Breast epithelium (tissue), 4 donors: ENCODE results near the gene TMC3. TPM values are rescaled to one million over a fixed set of nuclear protein-coding genes. Genes with fewer than 3 reads are reported as not detected.
A peak's percentile ranks its signal among the peaks of the same experiment; 100 is the strongest.

Source experiments
- DNase-seq, 2 donors: peaks; one replicate each; pipeline ENCODE4 v3.0.0-alpha.2; 2019; ENCODE audit warnings: low spot score in 2 of 2
- H3K27ac ChIP-seq, 2 donors: fragments of 200-600 bp; sonication (generic) in 1 of 2; one replicate each; pipeline ENCODE4 v1.5.1; 2016 to 2019; ENCODE audit warnings: mild to moderate bottlenecking in 1 of 2
- H3K27me3 ChIP-seq, 2 donors: fragments of 200-600 bp; sonication (generic) in 1 of 2; one replicate each; pipeline versions ENCODE4 v1.5.1 to v1.6.0; 2017 to 2019; ENCODE audit warnings: control low read depth in 1 of 2, mild to moderate bottlenecking in 1 of 2
- H3K36me3 ChIP-seq: fragments of 200-600 bp; one replicate; pipeline ENCODE4 v1.5.1; 2019
- H3K4me1 ChIP-seq, 2 donors: fragments of 200-600 bp; sonication (generic); one replicate each; pipeline ENCODE4 v1.5.1; 2016 to 2019; ENCODE audit warnings: control low read depth in 1 of 2
- H3K4me3 ChIP-seq, 3 donors: fragments of 200-600 bp; sonication (generic); 1 replicate in 2 of 3; 2 replicates in 1 of 3; pipeline ENCODE4 v1.5.1; 2016 to 2019; ENCODE audit warnings: mild to moderate bottlenecking in 3 of 3, moderate library complexity in 2 of 3
- H3K9me3 ChIP-seq, 2 donors: fragments of 200-600 bp; sonication (generic) in 1 of 2; one replicate each; pipeline ENCODE4 v1.5.1; 2016 to 2019; ENCODE audit warnings: control low read depth in 1 of 2
- CTCF ChIP-seq, 3 donors: fragments of 450-650 bp; IDR thresholded peaks; one replicate each; pipeline ENCODE4 v1.5.1; 2016 to 2017; ENCODE audit warnings: antibody characterized with exemption in 3 of 3, mild to moderate bottlenecking in 3 of 3, moderate library complexity in 3 of 3
- POLR2A ChIP-seq: fragments of 450-650 bp; IDR thresholded peaks from one replicate; pipeline ENCODE4 v1.6.1; 2016; ENCODE audit warnings: antibody characterized with exemption, mild to moderate bottlenecking, moderate library complexity
- POLR2AphosphoS5 ChIP-seq, 3 donors: sonication (generic); formaldehyde crosslinking; IDR thresholded peaks; one replicate each; pipeline ENCODE4 v1.6.1; 2017; ENCODE audit warnings: antibody characterized with exemption in 3 of 3
- intact Hi-C: fragments of 100-400 bp; cut with DNase I; formaldehyde crosslinking; loops from one replicate; pipeline ENCODE4 v1.15.1; 2023; ENCODE audit warnings: low total_unique reads
- total RNA-seq, 3 donors: library from RNA; depleted of rRNA; stranded (reverse); fragments of >200 nt; gene quantifications; one replicate each; pipeline ENCODE4 v1.1.0, GENCODE V29; 2016

The TMC3 gene
- total RNA-seq, 3 donors from 2014 or later, result 0.15 to 1.6 TPM; not detected in 1

- Histone ChIP-seq H3K27ac (no peak overlapping the region), H3K36me3 (no peaks in the 10 kb centered on the region), H3K4me3 (no peak overlapping the region), H3K4me1 (no peaks in the 10 kb centered on the region), H3K9me3 (no peaks in the 10 kb centered on the region), H3K27me3 (no peaks in the 10 kb centered on the region)
- DNase-seq, result no peak
- TF ChIP-seq POLR2A (no peak), POLR2AphosphoS5 (IDR thresholded peaks at IDR 0.05) (no peak), CTCF (IDR thresholded peaks at IDR 0.05) (no peak)
- intact Hi-C loops, result no loop called here
Measured at GRCh38 chr15:81413851-81414250, 39.8 kb upstream of the TMC3 start.

DNA sequence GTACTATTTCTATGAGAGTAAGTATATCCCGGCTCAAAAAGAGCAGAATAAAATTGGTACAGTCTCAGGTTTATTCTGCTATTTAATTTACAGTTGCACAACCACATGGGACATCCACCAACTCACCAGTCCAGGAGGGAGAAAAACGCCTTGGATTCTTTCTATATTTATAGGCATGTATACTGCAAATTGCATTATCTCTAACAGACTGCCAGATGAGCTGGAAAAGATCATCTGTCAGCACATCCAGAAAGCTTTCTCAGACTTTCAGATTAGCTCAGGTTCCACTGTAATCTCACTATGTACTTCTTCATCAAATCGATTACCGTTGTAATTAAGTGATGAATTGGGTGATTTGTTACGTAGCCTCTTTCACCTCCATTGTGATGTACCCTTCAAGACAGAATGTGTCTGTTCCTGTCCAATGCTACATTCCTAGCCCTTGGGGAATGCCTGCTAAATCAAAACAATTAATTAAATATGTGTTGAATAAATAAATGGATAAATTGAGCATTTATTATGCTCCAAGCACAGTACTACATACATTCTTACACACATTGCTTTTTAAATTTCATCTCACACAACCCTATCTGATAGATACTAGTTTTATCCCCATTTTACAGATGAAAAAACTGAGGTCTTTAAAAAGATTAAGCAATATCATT is 38.1 kb upstream of the TMC3 start:
- TF ChIP-seq CTCF (IDR thresholded peaks at IDR 0.05) (no peak), POLR2A (no peak), POLR2AphosphoS5 (IDR thresholded peaks at IDR 0.05) (no peak)
- no peak for DNase-seq
- Histone ChIP-seq H3K4me1 (no peaks in the 10 kb centered on the region), H3K4me3 (no peak overlapping the region), H3K9me3 (no peaks in the 10 kb centered on the region), H3K27me3 (no peaks in the 10 kb centered on the region), H3K36me3 (no peaks in the 10 kb centered on the region), H3K27ac (no peak overlapping the region)
- intact Hi-C loops, result no loop called here

- TF ChIP-seq POLR2A (no peak), POLR2AphosphoS5 (IDR thresholded peaks at IDR 0.05) (no peak), CTCF (IDR thresholded peaks at IDR 0.05) (no peak)
- H3K27ac ChIP-seq, result no peak overlapping the region
- DNase-seq, result no peak
- intact Hi-C loops, result no loop called here
- no peaks in the 10 kb centered on the region for H3K9me3 ChIP-seq
- H3K27me3 ChIP-seq, result no peaks in the 10 kb centered on the region
- H3K4me1 ChIP-seq, result no peaks in the 10 kb centered on the region
- no peak overlapping the region for H3K4me3 ChIP-seq
- no peaks in the 10 kb centered on the region for H3K36me3 ChIP-seq
Measured at GRCh38 chr15:81411051-81411450, 37.0 kb upstream of the TMC3 start.

- Histone ChIP-seq H3K27ac (no peak overlapping the region), H3K27me3 (no peaks in the 10 kb centered on the region), H3K36me3 (no peaks in the 10 kb centered on the region), H3K4me3 (no peak overlapping the region), H3K4me1 (no peaks in the 10 kb centered on the region), H3K9me3 (no peaks in the 10 kb centered on the region)
- intact Hi-C loops, result no loop called here
- DNase-seq, result peak in 1 of 2 donors; percentile 36
- TF ChIP-seq POLR2A, result no peak
- peak; percentile 8 to 75 (median 19) for TF ChIP-seq POLR2AphosphoS5 (IDR thresholded peaks at IDR 0.05)
- TF ChIP-seq CTCF (IDR thresholded peaks at IDR 0.05), result peak; percentile 34 to 62 (median 51)
Measured at GRCh38 chr15:81410318-81410753, 36.3 kb upstream of the TMC3 start.

DNA sequence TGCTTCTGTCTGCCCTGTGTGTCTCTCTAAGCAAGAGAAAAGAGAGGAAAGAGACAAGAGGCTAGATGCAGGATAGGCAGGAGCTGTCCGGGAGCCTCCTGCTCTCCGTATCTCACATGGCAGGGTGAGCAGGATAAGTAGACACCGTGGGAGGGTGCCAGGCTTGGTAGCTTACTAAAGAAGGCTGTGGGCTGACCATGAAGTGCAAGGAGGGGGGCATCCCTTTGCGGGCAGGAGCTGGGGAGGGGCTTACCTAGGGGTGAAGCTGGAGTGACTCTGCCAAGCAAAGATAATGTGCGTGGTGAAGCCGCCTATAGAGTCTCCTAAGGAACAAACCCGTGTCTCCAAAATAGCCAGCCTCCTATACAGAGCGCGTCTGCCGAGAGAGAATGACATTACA is 33.7 kb upstream of the TMC3 start:
- no peak for TF ChIP-seq POLR2A
- no peak for TF ChIP-seq CTCF (IDR thresholded peaks at IDR 0.05)
- no peak for TF ChIP-seq POLR2AphosphoS5 (IDR thresholded peaks at IDR 0.05)
- no peak for DNase-seq
- H3K9me3 ChIP-seq, result no peaks in the 10 kb centered on the region
- H3K4me3 ChIP-seq, result no peak overlapping the region
- H3K27me3 ChIP-seq, result no peaks in the 10 kb centered on the region
- H3K27ac ChIP-seq, result no peak overlapping the region
- H3K4me1 ChIP-seq, result no peaks in the 10 kb centered on the region
- no peaks in the 10 kb centered on the region for H3K36me3 ChIP-seq
- intact Hi-C loops, result no loop called here
